Activated B cell treated with CpG ODN at 0.5 μM for 24 hours (primary cell): ENCODE results near the gene DNAJC21. TPM values are rescaled to one million over a fixed set of nuclear protein-coding genes. Genes with fewer than 3 reads are reported as not detected.

Source experiments
- ATAC-seq: fragments of 200-7000 bp; cut with Tn5 transposase; one replicate; pipeline ENCODE4 v1.10.0; 2021; ENCODE audit warnings: low read depth, mild to moderate bottlenecking, moderate library complexity
- CTCF ChIA-PET: fragments of 350-600 bp; sonication (Branson Sonifier 250); formaldehyde crosslinking; loops from one replicate; lab custom pipeline; 2021; ENCODE audit warnings: antibody characterized with exemption; lab: Charles Lee
- POLR2A ChIA-PET: fragments of 350-600 bp; sonication (Branson Sonifier 250); formaldehyde crosslinking; loops from one replicate; lab custom pipeline; 2021; ENCODE audit warnings: antibody characterized with exemption; lab: Charles Lee
- DNase-seq: peaks from one replicate; pipeline ENCODE4 v3.0.0; 2022
- H3K27ac Mint-ChIP-seq: one replicate; pipeline ENCODE4 v1.8.0; 2020; ENCODE audit warnings: mixed read lengths
- H3K27me3 Mint-ChIP-seq: one replicate; pipeline ENCODE4 v1.8.0; 2021; ENCODE audit warnings: mixed read lengths
- H3K36me3 Mint-ChIP-seq: one replicate; pipeline ENCODE4 v1.8.0; 2021; ENCODE audit warnings: low read depth, mixed read lengths
- H3K4me1 Mint-ChIP-seq: one replicate; pipeline ENCODE4 v1.8.0; 2021; ENCODE audit warnings: mixed read lengths
- H3K4me3 Mint-ChIP-seq: one replicate; pipeline ENCODE4 v1.8.0; 2020; ENCODE audit warnings: mild to moderate bottlenecking, mixed read lengths
- H3K9me3 Mint-ChIP-seq: one replicate; pipeline ENCODE4 v1.8.0; 2020; ENCODE audit warnings: mixed read lengths
- CTCF ChIP-seq: fragments of 200-600 bp; IDR thresholded peaks from one replicate; pipeline ENCODE4 v1.8.0; 2022; ENCODE audit warnings: antibody characterized with exemption, mild to moderate bottlenecking
- intact Hi-C: fragments of 100-400 bp; cut with micrococcal nuclease; formaldehyde crosslinking; loops from one replicate; pipeline ENCODE4 v1.15.1; 2024
- total RNA-seq: library from RNA; stranded (reverse); gene quantifications from 2 replicates; pipeline ENCODE4 v1.2.3, GENCODE V29; 2022

DNAJC21 gene
- total RNA-seq, 1 donor from 2014 or later, result 44.0 TPM

- ChIA-PET CTCF (no interaction called here), POLR2A (no interaction called here)
- DNase-seq (no peak), ATAC-seq (no peak)
- no peaks in the 10 kb centered on the region for H3K36me3 Mint-ChIP-seq
- intact Hi-C loops, result no loop called here
- no peak overlapping the region for H3K27ac Mint-ChIP-seq
- peaks cover 27% of the 10 kb centered on the region for H3K9me3 Mint-ChIP-seq
- TF ChIP-seq CTCF, result no peak
- H3K4me3 Mint-ChIP-seq, result no peak overlapping the region
- H3K4me1 Mint-ChIP-seq, result no peaks in the 10 kb centered on the region
- H3K27me3 Mint-ChIP-seq, result peaks cover 8% of the 10 kb centered on the region
These were observed 53.5 kb downstream of the DNAJC21 start for GRCh38 chr5:34982823-34983222.

GRCh38 chr5:34986965-34987364 is 57.6 kb downstream of the DNAJC21 start:
- Mint-ChIP-seq H3K9me3 (peaks cover 21% of the 10 kb centered on the region), H3K4me3 (no peak overlapping the region), H3K36me3 (no peaks in the 10 kb centered on the region), H3K4me1 (no peaks in the 10 kb centered on the region), H3K27me3 (peaks cover 13% of the 10 kb centered on the region), H3K27ac (no peak overlapping the region)
- CTCF ChIA-PET, result no interaction called here
- DNase-seq (no peak), ATAC-seq (no peak)
- TF ChIP-seq CTCF, result no peak
- intact Hi-C loops, result no loop called here
- POLR2A ChIA-PET, result no interaction called here

- Mint-ChIP-seq H3K27me3 (peaks cover 24% of the 10 kb centered on the region), H3K36me3 (no peaks in the 10 kb centered on the region), H3K4me1 (no peaks in the 10 kb centered on the region), H3K4me3 (no peak overlapping the region), H3K9me3 (peaks cover 6% of the 10 kb centered on the region), H3K27ac (no peak overlapping the region)
- intact Hi-C loops, result loop anchor here (5.0 kb wide), 1 partner anchor 474 kb away; no protein-coding TSS in a partner anchor
- DNase-seq (no peak), ATAC-seq (no peak)
- POLR2A ChIA-PET, result no interaction called here
- TF ChIP-seq CTCF, result no peak
- CTCF ChIA-PET, result no interaction called here
These were observed 62.3 kb downstream of the DNAJC21 start for GRCh38 chr5:34991486-34992238.

DNA sequence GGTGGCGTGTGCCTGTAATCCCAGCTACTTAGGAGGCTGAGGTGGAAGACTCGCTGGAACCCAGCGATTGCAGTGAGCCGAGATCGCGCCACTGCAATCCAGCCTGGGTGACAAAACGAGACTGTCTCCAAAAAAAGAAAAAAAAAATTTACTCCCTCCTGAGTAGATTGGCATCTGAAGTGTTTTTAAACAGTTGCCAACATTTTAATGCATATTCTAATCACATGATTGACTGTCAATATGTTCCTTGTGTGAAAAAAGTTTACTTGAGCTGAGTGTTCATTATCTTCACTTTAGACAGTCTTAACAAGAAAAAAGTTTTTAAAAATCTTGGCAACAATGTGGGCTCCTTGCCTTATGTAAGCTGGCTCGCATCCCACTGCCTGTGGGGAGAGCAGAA is 64.6 kb downstream of the DNAJC21 start:
- no peak for ATAC-seq
- no peak for TF ChIP-seq CTCF
- Mint-ChIP-seq H3K27ac (no peak overlapping the region), H3K4me3 (no peak overlapping the region), H3K4me1 (no peaks in the 10 kb centered on the region), H3K36me3 (no peaks in the 10 kb centered on the region), H3K27me3 (peaks cover 12% of the 10 kb centered on the region), H3K9me3 (no peaks in the 10 kb centered on the region)
- intact Hi-C loops, result loop anchor here (5.0 kb wide), 1 partner anchor 477 kb away; no protein-coding TSS in a partner anchor
- CTCF ChIA-PET, result no interaction called here
- POLR2A ChIA-PET, result no interaction called here
- no peak for DNase-seq

DNA sequence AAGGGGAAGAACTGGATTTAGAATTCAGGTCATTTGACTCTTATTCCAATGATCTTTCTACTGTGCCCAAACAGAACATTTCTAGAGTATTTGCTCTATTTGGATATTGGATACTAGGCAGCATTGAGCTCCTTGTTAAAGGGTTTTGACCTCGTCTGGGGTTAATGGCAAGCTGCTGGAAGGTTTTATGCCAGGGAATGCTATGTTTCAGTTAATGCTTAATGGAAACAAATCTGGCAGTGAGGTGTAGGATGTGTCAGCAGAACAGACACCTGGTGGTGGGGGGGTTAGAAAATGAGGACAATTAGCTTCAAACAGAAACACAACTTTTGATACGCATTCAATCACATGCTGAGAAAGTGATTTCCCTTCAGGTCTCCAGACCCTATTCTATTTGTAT is 66.9 kb downstream of the DNAJC21 start:
- no peaks in the 10 kb centered on the region for H3K36me3 Mint-ChIP-seq
- H3K4me1 Mint-ChIP-seq, result no peaks in the 10 kb centered on the region
- DNase-seq (no peak), ATAC-seq (no peak)
- ChIA-PET CTCF (interaction anchor here (0.9 kb wide), 1 partner anchor 473 kb away, joined by 3 read pairs; no protein-coding TSS in a partner anchor), POLR2A (no interaction called here)
- no peak overlapping the region for H3K4me3 Mint-ChIP-seq
- no peak for TF ChIP-seq CTCF
- no peak overlapping the region for H3K27ac Mint-ChIP-seq
- intact Hi-C loops, result no loop called here
- H3K27me3 Mint-ChIP-seq, result peaks cover 15% of the 10 kb centered on the region
- no peaks in the 10 kb centered on the region for H3K9me3 Mint-ChIP-seq
